GM12878 (cell line): Measurements from ENCODE around the gene ARHGEF7. TPM values are rescaled to one million over a fixed set of nuclear protein-coding genes. Genes with fewer than 3 reads are reported as not detected.

ENCODE experiments used
- ATAC-seq: fragments of 200-7000 bp; cut with Tn5 transposase; 3 replicates; pipeline ENCODE4 v1.9.1; 2020; ENCODE audit warnings: mild to moderate bottlenecking, moderate library complexity
- BruUV-seq: library from RNA; stranded (reverse); fragments of 400-500 nt; replicated peaks from 2 replicates; lab custom pipeline; 2021; lab: Mats Ljungman, UMichigan
- CTCF ChIA-PET: fragments of 300-600 bp; sonication (Branson Sonifier 250); formaldehyde crosslinking; extraction: SDS; loops from one replicate; lab custom pipeline; 2021; ENCODE audit warnings: inconsistent platforms; lab: Yijun Ruan, JAX
- POLR2A ChIA-PET: fragments of 350-600 bp; formaldehyde crosslinking; extraction: SDS; loops from one replicate; lab custom pipeline; 2021; ENCODE audit warnings: inconsistent platforms; lab: Charles Lee
- RAD21 ChIA-PET: fragments of 300-600 bp; sonication (Branson Sonifier 250); formaldehyde crosslinking; loops from one replicate; lab custom pipeline; 2023; ENCODE audit warnings: antibody characterized with exemption; ENCODE audit not compliant: unreplicated experiment; lab: Charles Lee
- SMC1A ChIA-PET: fragments of 300-600 bp; sonication (Branson Sonifier 250); formaldehyde crosslinking; loops from one replicate; lab custom pipeline; 2023; ENCODE audit not compliant: unreplicated experiment, uncharacterized antibody; lab: Charles Lee
- DNase-seq: peaks from one replicate; pipeline ENCODE4 v3.0.0-alpha.2; 2011; ENCODE audit warnings: low read depth, low spot score
- FAIRE-seq: peaks from 3 replicates; lab custom pipeline; 2011; peaks lifted over from hg19 to GRCh38; lab: Jason Lieb, UNC
- H2AFZ ChIP-seq: 2 replicates; pipeline ENCODE4 v1.6.0; 2011; ENCODE audit warnings: low read depth, low read length, control low read depth; ENCODE audit not compliant: control insufficient read depth
- H3K27ac ChIP-seq: 2 replicates; pipeline ENCODE4 v1.5.1; 2011; ENCODE audit warnings: control low read depth; ENCODE audit not compliant: control insufficient read depth, insufficient read depth
- H3K27me3 ChIP-seq, 2 experiments: replicated peaks in 1 of 2; 2 replicates each; pipeline versions ENCODE4 v1.6.0 to v1.6.1; 2011; ENCODE audit warnings: low read length in 1 of 2; ENCODE audit not compliant: control insufficient read depth in 2 of 2, insufficient read depth in 2 of 2
- H3K36me3 ChIP-seq, 2 experiments: 2 replicates each; pipeline ENCODE4 v1.5.1; 2011; ENCODE audit warnings: low read length in 1 of 2; ENCODE audit not compliant: control insufficient read depth in 2 of 2, insufficient read depth in 2 of 2
- H3K4me1 ChIP-seq: 2 replicates; pipeline ENCODE4 v1.6.1; 2011; ENCODE audit warnings: mild to moderate bottlenecking, low read length, moderate library complexity, mixed read lengths; ENCODE audit not compliant: control insufficient read depth, insufficient read depth
- H3K4me2 ChIP-seq: 2 replicates; pipeline ENCODE4 v1.6.0; 2011; ENCODE audit warnings: control low read depth; ENCODE audit not compliant: control insufficient read depth, insufficient read depth
- H3K4me3 ChIP-seq: fragments of 200-600 bp; sonication (generic); 2 replicates; pipeline ENCODE4 v1.5.1; 2016
- H3K79me2 ChIP-seq: 2 replicates; pipeline ENCODE4 v1.6.0; 2011; ENCODE audit warnings: low read length; ENCODE audit not compliant: control insufficient read depth, insufficient read depth
- H3K9ac ChIP-seq: 2 replicates; pipeline ENCODE4 v1.8.0; 2011; ENCODE audit warnings: low read length, control low read depth, mixed read lengths; ENCODE audit not compliant: control insufficient read depth, insufficient read depth
- H3K9me3 ChIP-seq: replicated peaks from 3 replicates; pipeline ENCODE4 v1.5.1; 2011; ENCODE audit warnings: mild to moderate bottlenecking, low read length; ENCODE audit not compliant: control insufficient read depth, insufficient read depth
- H4K20me1 ChIP-seq: 2 replicates; pipeline ENCODE4 v1.6.0; 2011; ENCODE audit not compliant: control insufficient read depth, insufficient read depth
- CHD1 ChIP-seq: IDR thresholded peaks from 2 replicates; pipeline ENCODE4 v1.6.1; 2012; ENCODE audit warnings: low read depth, low read length, improper control_type of control experiment
- CREB1 ChIP-seq: IDR thresholded peaks from 2 replicates; pipeline ENCODE4 v1.6.1; 2012; ENCODE audit warnings: low read depth, mild to moderate bottlenecking, inconsistent platforms
- ELK1 ChIP-seq: IDR thresholded peaks from 2 replicates; pipeline ENCODE4 v1.6.1; 2012; ENCODE audit warnings: low read depth, low read length, improper control_type of control experiment
- SPI1 ChIP-seq: IDR thresholded peaks from 2 replicates; pipeline ENCODE4 v1.6.1; 2011; ENCODE audit warnings: low read depth, mild to moderate bottlenecking, low read length, moderate library complexity, borderline replicate concordance; ENCODE audit not compliant: insufficient read depth
- WGBS: methylation state at CpG from one replicate; pipeline ENCODE4 v1.1.6; 2016; ENCODE audit warnings: low lambda C conversion rate; ENCODE audit not compliant: insufficient replicate concordance, insufficient coverage; ENCODE audit errors: missing lambda C conversion rate; 5-methylcytosine and 5-hydroxymethylcytosine counted together
- in situ Hi-C: fragments of 300-500 bp; cut with MboI; formaldehyde crosslinking; loops from 9 replicates; pipeline ENCODE4 v1.14.3; 2018; ENCODE audit warnings: mixed read lengths
- intact Hi-C: fragments of 100-400 bp; cut with micrococcal nuclease; formaldehyde crosslinking; loops from one replicate; pipeline ENCODE4 v1.14.2; 2022; ENCODE audit not compliant: unreplicated experiment
- polyA plus RNA-seq, 11 experiments: library from polyadenylated mRNA; depleted of rRNA in 4 of 11; unstranded in 6 of 11; stranded (reverse) in 5 of 11; fragments of >200 nt; fragmentation: Nextera tagmentation in 4 of 11; fragmentation: Illumina TruSeq in 1 of 11; extraction: Ambion mirVana in 4 of 11; extraction: Trizol in 1 of 11; gene quantifications; 1 replicate in 1 of 11; 2 replicates in 10 of 11; pipeline versions ENCODE4 v1.2.1 to v1.2.3, GENCODE V29; 2011 to 2016; ENCODE audit warnings: inconsistent platforms in 2 of 11, missing spikeins in 2 of 11, low read depth in 1 of 11
- total RNA-seq, 4 experiments: library from RNA; depleted of rRNA in 3 of 4; stranded (reverse); fragments of >200 nt in 3 of 4; fragmentation: Illumina TruSeq in 1 of 4; extraction: Trizol in 1 of 4; gene quantifications; 2 replicates each; pipeline versions ENCODE4 v1.2.1 to v1.2.3, GENCODE V29; 2013 to 2021
- TF ChIP-seq, protein P1 (sequence below): fragments of 450-650 bp; IDR thresholded peaks from 2 replicates; pipeline ENCODE4 v1.6.1; 2017; ENCODE audit warnings: low read depth, mild to moderate bottlenecking, moderate library complexity

Gene ARHGEF7
- total and polyA plus RNA-seq, 10 of the 15 experiments (the other 5 are each of a cell fraction or from before 2014, with no cell fraction given) = 4.7 to 65.5 (median 36.6) TPM

- Histone ChIP-seq H3K79me2 (peaks cover 67% of the 10 kb centered on the region), H3K27me3 (no peaks in the 10 kb centered on the region), H3K4me3 (no peak overlapping the region)
- CTCF ChIA-PET = interaction anchor here (0.8 to 8.5 kb wide), 7 partner anchors 9 to 296 kb away, joined by 3 to 99 read pairs (median 4); no protein-coding TSS in a partner anchor
- TF ChIP-seq CHD1 (no peak), SPI1 (no peak), ELK1 (no peak), CREB1 (no peak)
- TF ChIP-seq, protein P1, sequence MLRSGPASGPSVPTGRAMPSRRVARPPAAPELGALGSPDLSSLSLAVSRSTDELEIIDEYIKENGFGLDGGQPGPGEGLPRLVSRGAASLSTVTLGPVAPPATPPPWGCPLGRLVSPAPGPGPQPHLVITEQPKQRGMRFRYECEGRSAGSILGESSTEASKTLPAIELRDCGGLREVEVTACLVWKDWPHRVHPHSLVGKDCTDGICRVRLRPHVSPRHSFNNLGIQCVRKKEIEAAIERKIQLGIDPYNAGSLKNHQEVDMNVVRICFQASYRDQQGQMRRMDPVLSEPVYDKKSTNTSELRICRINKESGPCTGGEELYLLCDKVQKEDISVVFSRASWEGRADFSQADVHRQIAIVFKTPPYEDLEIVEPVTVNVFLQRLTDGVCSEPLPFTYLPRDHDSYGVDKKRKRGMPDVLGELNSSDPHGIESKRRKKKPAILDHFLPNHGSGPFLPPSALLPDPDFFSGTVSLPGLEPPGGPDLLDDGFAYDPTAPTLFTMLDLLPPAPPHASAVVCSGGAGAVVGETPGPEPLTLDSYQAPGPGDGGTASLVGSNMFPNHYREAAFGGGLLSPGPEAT = no peak
- TF ChIP-seq, all 136 proteins: peak for 0
- Histone ChIP-seq H3K4me1 (peaks cover 7% of the 10 kb centered on the region), H3K27ac (no peak overlapping the region), H4K20me1 (peaks cover 9% of the 10 kb centered on the region), H3K9me3 (no peaks in the 10 kb centered on the region), H3K36me3 (peaks cover 10 to 18% of the 10 kb centered on the region in 2 experiments), H2AFZ (no peak overlapping the region), H3K9ac (no peak overlapping the region), H3K4me2 (no peak overlapping the region)
- RAD21 ChIA-PET = interaction anchor here (1.0 to 1.3 kb wide), 3 partner anchors 9 to 55 kb away, joined by 3 read pairs; no protein-coding TSS in a partner anchor
- in situ Hi-C loops (loop anchor here (5.0 kb wide), 1 partner anchor 150 kb away; no protein-coding TSS in a partner anchor), intact Hi-C loops (no loop called here)
- WGBS = 97% methylated on average over 13 of the region's 13 CpGs
- POLR2A ChIA-PET = interaction anchor here (0.8 kb wide), 1 partner anchor 32 kb away, joined by 3 read pairs; no protein-coding TSS in a partner anchor
- FAIRE-seq (no peak), DNase-seq (no peak), ATAC-seq (no peak)
- BruUV-seq = no TSS peak
- SMC1A ChIA-PET = interaction anchor here (0.6 to 2.4 kb wide), 8 partner anchors 9 to 144 kb away, joined by 3 to 12 read pairs (median 4); no protein-coding TSS in a partner anchor
Observed at GRCh38 chr13:111211789-111212516, 96.8 kb downstream of the ARHGEF7 start.
